CD4-positive, alpha-beta T cell (primary cell): ENCODE results near the gene RUNX3. TPM values are rescaled to one million over a fixed set of nuclear protein-coding genes. Genes with fewer than 3 reads are reported as not detected.

ENCODE experiments used
- ATAC-seq: fragments of 200-7000 bp; cut with Tn5 transposase; one replicate; pipeline ENCODE4 v1.10.0; 2022; ENCODE audit warnings: mild to moderate bottlenecking; ENCODE audit not compliant: poor library complexity
- CTCF ChIA-PET: fragments of 350-600 bp; sonication (Branson Sonifier 250); formaldehyde crosslinking; loops from one replicate; lab custom pipeline; 2021; ENCODE audit warnings: antibody characterized with exemption, inconsistent platforms; lab: Charles Lee
- POLR2A ChIA-PET: fragments of 350-600 bp; sonication (Branson Sonifier 250); formaldehyde crosslinking; loops from one replicate; lab custom pipeline; 2021; ENCODE audit warnings: antibody characterized with exemption, inconsistent platforms; lab: Charles Lee
- DNase-seq, 14 experiments: peaks; one replicate each; pipeline ENCODE4 v3.0.0-alpha.2; 2013 to 2020; ENCODE audit warnings: mixed read lengths in 2 of 14
- H3K27ac ChIP-seq, 2 donors: one replicate each; pipeline versions ENCODE4 v1.5.1 to v1.7.0; 2013; ENCODE audit warnings: low read length in 2 of 2, low read depth in 1 of 2, mild to moderate bottlenecking in 1 of 2
- H3K27me3 ChIP-seq, 2 experiments: 1 replicate in 1 of 2; 2 replicates in 1 of 2; pipeline versions ENCODE4 v1.6.1 to v1.7.0; 2013; ENCODE audit warnings: low read length in 2 of 2, control low read depth in 1 of 2, mild to moderate bottlenecking in 1 of 2, moderate library complexity in 1 of 2; ENCODE audit not compliant: insufficient read depth in 2 of 2, control insufficient read depth in 1 of 2
- H3K36me3 ChIP-seq: one replicate; pipeline ENCODE4 v1.6.1; 2013; ENCODE audit warnings: low read length, control low read depth; ENCODE audit not compliant: insufficient read depth
- H3K4me1 ChIP-seq: one replicate; pipeline ENCODE4 v1.6.1; 2013; ENCODE audit warnings: low read length, control low read depth; ENCODE audit not compliant: insufficient read depth
- H3K4me3 ChIP-seq: one replicate; pipeline ENCODE4 v1.5.1; 2013; ENCODE audit warnings: mild to moderate bottlenecking, low read length, moderate library complexity
- H3K9me3 ChIP-seq, 2 experiments: 1 replicate in 1 of 2; 2 replicates in 1 of 2; pipeline versions ENCODE4 v1.6.1 to v1.7.0; 2013; ENCODE audit warnings: low read length in 2 of 2, mild to moderate bottlenecking in 2 of 2, control low read depth in 1 of 2, moderate library complexity in 1 of 2; ENCODE audit not compliant: control insufficient read depth in 1 of 2, insufficient read depth in 1 of 2
- H3K27ac Mint-ChIP-seq: one replicate; pipeline ENCODE4 v1.8.0; 2020; ENCODE audit warnings: mixed read lengths
- H3K27me3 Mint-ChIP-seq: one replicate; pipeline ENCODE4 v1.8.0; 2021; ENCODE audit warnings: mixed read lengths
- H3K36me3 Mint-ChIP-seq: one replicate; pipeline ENCODE4 v1.8.0; 2021; ENCODE audit warnings: low read depth, mixed read lengths
- H3K4me1 Mint-ChIP-seq: one replicate; pipeline ENCODE4 v1.8.0; 2021; ENCODE audit warnings: low read depth, mixed read lengths
- H3K4me3 Mint-ChIP-seq: one replicate; pipeline ENCODE4 v1.8.0; 2020; ENCODE audit warnings: mild to moderate bottlenecking, mixed read lengths
- H3K9me3 Mint-ChIP-seq: one replicate; pipeline ENCODE4 v1.8.0; 2020; ENCODE audit warnings: mixed read lengths
- intact Hi-C, 2 experiments: fragments of 100-400 bp; cut with DNase I in 1 of 2; cut with micrococcal nuclease in 1 of 2; formaldehyde crosslinking; loops; one replicate each; pipeline versions ENCODE4 v1.15.1 to v1.9.0; 2023 to 2025; cut with DNase I, micrococcal nuclease
- total RNA-seq, 174 experiments: library from RNA in 2 of 174; stranded (reverse) in 2 of 174; gene quantifications; one replicate each; pipeline ENCODE4 v1.2.3 and lab custom pipeline; 2021 to 2026
- TF ChIP-seq, protein P1 (sequence below): fragments of 200-600 bp; IDR thresholded peaks from one replicate; pipeline ENCODE4 v1.8.0; 2022; ENCODE audit warnings: antibody characterized with exemption, mild to moderate bottlenecking

Gene RUNX3
- total RNA-seq, 2 experiments from 2014 or later, result 202 to 209 TPM

GRCh38 chr1:24914226-24915069 lies 15.6 kb downstream of the RUNX3 start:
- TF ChIP-seq, protein P1, sequence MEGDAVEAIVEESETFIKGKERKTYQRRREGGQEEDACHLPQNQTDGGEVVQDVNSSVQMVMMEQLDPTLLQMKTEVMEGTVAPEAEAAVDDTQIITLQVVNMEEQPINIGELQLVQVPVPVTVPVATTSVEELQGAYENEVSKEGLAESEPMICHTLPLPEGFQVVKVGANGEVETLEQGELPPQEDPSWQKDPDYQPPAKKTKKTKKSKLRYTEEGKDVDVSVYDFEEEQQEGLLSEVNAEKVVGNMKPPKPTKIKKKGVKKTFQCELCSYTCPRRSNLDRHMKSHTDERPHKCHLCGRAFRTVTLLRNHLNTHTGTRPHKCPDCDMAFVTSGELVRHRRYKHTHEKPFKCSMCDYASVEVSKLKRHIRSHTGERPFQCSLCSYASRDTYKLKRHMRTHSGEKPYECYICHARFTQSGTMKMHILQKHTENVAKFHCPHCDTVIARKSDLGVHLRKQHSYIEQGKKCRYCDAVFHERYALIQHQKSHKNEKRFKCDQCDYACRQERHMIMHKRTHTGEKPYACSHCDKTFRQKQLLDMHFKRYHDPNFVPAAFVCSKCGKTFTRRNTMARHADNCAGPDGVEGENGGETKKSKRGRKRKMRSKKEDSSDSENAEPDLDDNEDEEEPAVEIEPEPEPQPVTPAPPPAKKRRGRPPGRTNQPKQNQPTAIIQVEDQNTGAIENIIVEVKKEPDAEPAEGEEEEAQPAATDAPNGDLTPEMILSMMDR, result no peak
- H3K4me1 Mint-ChIP-seq, result peaks cover 43% of the 10 kb centered on the region
- no peak for ATAC-seq
- peaks cover 92% of the 10 kb centered on the region for H3K36me3 Mint-ChIP-seq
- H3K9me3 Mint-ChIP-seq, result no peaks in the 10 kb centered on the region
- no peak overlapping the region for H3K4me3 Mint-ChIP-seq
- Histone ChIP-seq H3K27ac (peak overlapping the region in 1 of 2 donors; percentile 9), H3K36me3 (peaks cover 91% of the 10 kb centered on the region), H3K4me1 (peaks cover 100% of the 10 kb centered on the region), H3K27me3 (no peaks in the 10 kb centered on the region), H3K9me3 (no peaks in the 10 kb centered on the region), H3K4me3 (no peak overlapping the region)
- H3K27me3 Mint-ChIP-seq, result no peaks in the 10 kb centered on the region
- DNase-seq, result no peak
- peak overlapping the region; percentile 69 for H3K27ac Mint-ChIP-seq
- intact Hi-C loops, result loop anchor here in 1 of 2 experiments (2.0 kb wide), 1 partner anchor 14 kb away; no protein-coding TSS in a partner anchor
- ChIA-PET CTCF (interaction anchor here (1.4 kb wide), 1 partner anchor 16 kb away, joined by 3 read pairs; no protein-coding TSS in a partner anchor), POLR2A (interaction anchor here (6.4 kb wide), 1 partner anchor 12 kb away, joined by 121 read pairs; the partner anchor contains the start of gene RUNX3)

DNA sequence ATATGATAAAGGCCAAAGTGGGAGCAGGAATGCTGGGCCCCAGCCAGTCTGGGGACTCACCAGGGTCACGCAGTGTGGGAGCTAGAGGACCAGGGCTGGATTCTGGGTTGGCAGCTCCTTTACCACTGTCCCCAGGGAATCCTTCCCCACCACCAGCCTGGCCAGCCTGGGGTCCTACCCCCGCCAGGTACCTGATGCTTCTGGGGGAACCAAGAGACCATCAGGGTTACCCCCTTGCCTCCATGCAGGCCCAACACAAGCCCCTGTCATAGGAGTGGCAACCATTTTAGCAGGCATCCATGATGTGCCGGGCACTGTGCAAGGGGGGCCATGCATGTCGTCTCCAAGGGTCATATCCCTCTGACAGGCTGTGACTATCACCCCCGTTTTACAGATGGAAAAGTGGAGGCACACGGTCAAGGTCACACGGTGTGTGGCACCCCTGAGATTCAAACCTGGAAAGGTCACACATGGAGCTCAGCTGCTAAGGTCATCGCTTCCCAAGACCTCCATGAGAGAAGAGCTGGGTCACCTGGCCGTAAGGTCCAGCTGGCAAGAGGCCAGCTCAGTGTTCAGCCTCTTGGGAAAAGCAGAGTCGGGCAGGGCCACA lies 16.4 kb downstream of the RUNX3 start:
- intact Hi-C loops, result loop anchor here in 1 of 2 experiments (2.0 kb wide), 1 partner anchor 15 kb away; no protein-coding TSS in a partner anchor
- TF ChIP-seq, protein P1, result no peak
- peaks cover 92% of the 10 kb centered on the region for H3K36me3 Mint-ChIP-seq
- CTCF ChIA-PET, result interaction anchor here (0.8 to 1.4 kb wide), 3 partner anchors 13 to 19 kb away, joined by 3 to 5 read pairs (median 3); no protein-coding TSS in a partner anchor
- no peak overlapping the region for H3K4me3 ChIP-seq
- H3K27me3 ChIP-seq, result no peaks in the 10 kb centered on the region
- DNase-seq, result no peak
- no peak overlapping the region for H3K27ac Mint-ChIP-seq
- no peaks in the 10 kb centered on the region for H3K9me3 ChIP-seq
- H3K27me3 Mint-ChIP-seq, result no peaks in the 10 kb centered on the region
- ATAC-seq, result no peak
- POLR2A ChIA-PET, result interaction anchor here (6.4 kb wide), 1 partner anchor 13 kb away, joined by 121 read pairs; the partner anchor contains the start of gene RUNX3
- H3K4me1 ChIP-seq, result peaks cover 100% of the 10 kb centered on the region
- peaks cover 91% of the 10 kb centered on the region for H3K36me3 ChIP-seq
- peaks cover 41% of the 10 kb centered on the region for H3K4me1 Mint-ChIP-seq
- no peak overlapping the region for H3K4me3 Mint-ChIP-seq
- peak overlapping the region in 1 of 2 donors; percentile 60 for H3K27ac ChIP-seq
- no peaks in the 10 kb centered on the region for H3K9me3 Mint-ChIP-seq

DNA sequence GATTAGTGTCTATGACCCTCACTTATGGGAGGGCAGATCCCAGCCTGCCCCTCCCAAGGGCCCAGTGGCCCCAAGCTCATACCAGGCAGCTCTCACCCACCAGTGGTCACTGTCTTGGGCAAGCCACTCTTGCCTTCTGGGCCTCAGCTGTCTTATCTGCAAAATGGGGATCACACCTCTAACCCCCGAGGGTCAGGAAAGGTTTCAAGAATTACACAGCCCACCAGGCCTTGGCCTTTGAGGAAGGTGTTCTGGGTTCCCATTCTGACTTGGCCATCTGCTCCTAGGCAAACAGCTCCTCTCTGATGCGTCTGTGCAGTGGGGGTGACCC lies 16.8 kb downstream of the RUNX3 start:
- Mint-ChIP-seq H3K9me3 (no peaks in the 10 kb centered on the region), H3K36me3 (peaks cover 92% of the 10 kb centered on the region), H3K4me3 (no peak overlapping the region), H3K27me3 (no peaks in the 10 kb centered on the region), H3K4me1 (peaks cover 37% of the 10 kb centered on the region), H3K27ac (peak overlapping the region; percentile 99)
- Histone ChIP-seq H3K27me3 (no peaks in the 10 kb centered on the region), H3K27ac (peak overlapping the region; percentile 60 to 84), H3K4me3 (no peak overlapping the region), H3K36me3 (peaks cover 91% of the 10 kb centered on the region), H3K4me1 (peaks cover 100% of the 10 kb centered on the region), H3K9me3 (no peaks in the 10 kb centered on the region)
- POLR2A ChIA-PET, result interaction anchor here (1.6 to 6.4 kb wide), 2 partner anchors 14 to 15 kb away, joined by 4 to 121 read pairs; partner anchors contain the start of gene RUNX3
- TF ChIP-seq, protein P1, result no peak
- CTCF ChIA-PET, result interaction anchor here (0.8 to 1.4 kb wide), 3 partner anchors 14 to 19 kb away, joined by 3 to 5 read pairs (median 3); no protein-coding TSS in a partner anchor
- ATAC-seq (no peak), DNase-seq (no peak)
- intact Hi-C loops, result no loop called here
